GM19025 (cell line): ENCODE results near the gene PPP2R2D.
"Not testable (repeated sequence)": the region's sequence is repeated elsewhere in the genome, so short reads cannot be mapped to it uniquely, and the experiment has no call there.

ENCODE experiments used
- ATAC-seq: cut with Tn5 transposase; IDR thresholded peaks from one replicate; pipeline ENCODE4 v1.9.1; 2021; ENCODE audit warnings: mild to moderate bottlenecking, low read depth, moderate library complexity; ENCODE audit not compliant: unreplicated experiment

Gene PPP2R2D

GRCh38 chr10:131902691-131903090, 1.9 kb downstream of the PPP2R2D start:
- no peak for ATAC-seq

- ATAC-seq = no peak
Observed at GRCh38 chr10:131905267-131905571, 4.4 kb downstream of the PPP2R2D start.

- no peak for ATAC-seq
Observed at GRCh38 chr10:131905603-131906268, 4.9 kb downstream of the PPP2R2D start.

GRCh38 chr10:131906269-131906639, 5.4 kb downstream of the PPP2R2D start:
- no peak for ATAC-seq

GRCh38 chr10:131907679-131908078, 6.9 kb downstream of the PPP2R2D start:
- no peak for ATAC-seq

- no peak for ATAC-seq
Observed at GRCh38 chr10:131908151-131908550, 7.3 kb downstream of the PPP2R2D start.

- no peak for ATAC-seq
Observed at GRCh38 chr10:131909014-131909808, 8.4 kb downstream of the PPP2R2D start.

- no peak for ATAC-seq
Observed at GRCh38 chr10:131909929-131910328, 9.1 kb downstream of the PPP2R2D start.

- ATAC-seq = no peak
Observed at GRCh38 chr10:131910663-131911314, 10.0 kb downstream of the PPP2R2D start.

- no peak for ATAC-seq
Observed at GRCh38 chr10:131911451-131911850, 10.6 kb downstream of the PPP2R2D start.

GRCh38 chr10:131912620-131913019, 11.8 kb downstream of the PPP2R2D start:
- ATAC-seq = no peak

- ATAC-seq = no peak
Observed at GRCh38 chr10:131915484-131915883, 14.7 kb downstream of the PPP2R2D start.

- no peak for ATAC-seq
Observed at GRCh38 chr10:131915990-131916766, 15.4 kb downstream of the PPP2R2D start.

- ATAC-seq = not testable (repeated sequence)
Observed at GRCh38 chr10:131916767-131917160, 16.0 kb downstream of the PPP2R2D start.

GRCh38 chr10:131917496-131917895, 16.7 kb downstream of the PPP2R2D start:
- ATAC-seq = not testable (repeated sequence)

GRCh38 chr10:131919461-131919860, 18.7 kb downstream of the PPP2R2D start:
- not testable (repeated sequence) for ATAC-seq

GRCh38 chr10:131920151-131920550, 19.3 kb downstream of the PPP2R2D start:
- no peak for ATAC-seq

GRCh38 chr10:131920693-131921092, 19.9 kb downstream of the PPP2R2D start:
- ATAC-seq = no peak

- peak; percentile 49 for ATAC-seq
Observed at GRCh38 chr10:131921184-131921583, 20.4 kb downstream of the PPP2R2D start.

- no peak for ATAC-seq
Observed at GRCh38 chr10:131923038-131923756, 22.4 kb downstream of the PPP2R2D start.
